Measurements from ENCODE around the gene RASSF6.
"Not testable (repeated sequence)": the region's sequence is repeated elsewhere in the genome, so short reads cannot be mapped to it uniquely, and the experiment has no call there.

Gene RASSF6

DNA sequence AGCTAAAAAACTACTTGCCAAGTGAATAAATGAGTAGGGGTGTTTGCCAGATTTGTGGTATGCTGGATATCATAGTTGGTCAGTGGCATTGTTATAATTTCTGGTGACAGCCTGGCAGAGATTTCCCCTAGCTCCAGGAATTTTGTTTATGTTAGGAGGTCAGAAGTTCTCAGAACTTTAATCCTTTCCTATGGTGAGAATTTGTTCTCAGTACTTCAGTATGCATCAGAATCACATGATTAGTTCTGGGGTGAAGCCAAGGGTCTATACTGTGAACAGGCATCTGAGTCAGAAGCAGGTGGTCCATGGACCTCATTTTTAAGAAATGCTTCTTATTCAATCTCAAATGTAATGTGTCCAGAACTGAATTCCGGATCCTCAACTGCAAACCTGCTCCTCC lies 10.5 kb downstream of the RASSF6 start:
- no peak for DNase-seq (ENCODE audit: low spot score)

DNA sequence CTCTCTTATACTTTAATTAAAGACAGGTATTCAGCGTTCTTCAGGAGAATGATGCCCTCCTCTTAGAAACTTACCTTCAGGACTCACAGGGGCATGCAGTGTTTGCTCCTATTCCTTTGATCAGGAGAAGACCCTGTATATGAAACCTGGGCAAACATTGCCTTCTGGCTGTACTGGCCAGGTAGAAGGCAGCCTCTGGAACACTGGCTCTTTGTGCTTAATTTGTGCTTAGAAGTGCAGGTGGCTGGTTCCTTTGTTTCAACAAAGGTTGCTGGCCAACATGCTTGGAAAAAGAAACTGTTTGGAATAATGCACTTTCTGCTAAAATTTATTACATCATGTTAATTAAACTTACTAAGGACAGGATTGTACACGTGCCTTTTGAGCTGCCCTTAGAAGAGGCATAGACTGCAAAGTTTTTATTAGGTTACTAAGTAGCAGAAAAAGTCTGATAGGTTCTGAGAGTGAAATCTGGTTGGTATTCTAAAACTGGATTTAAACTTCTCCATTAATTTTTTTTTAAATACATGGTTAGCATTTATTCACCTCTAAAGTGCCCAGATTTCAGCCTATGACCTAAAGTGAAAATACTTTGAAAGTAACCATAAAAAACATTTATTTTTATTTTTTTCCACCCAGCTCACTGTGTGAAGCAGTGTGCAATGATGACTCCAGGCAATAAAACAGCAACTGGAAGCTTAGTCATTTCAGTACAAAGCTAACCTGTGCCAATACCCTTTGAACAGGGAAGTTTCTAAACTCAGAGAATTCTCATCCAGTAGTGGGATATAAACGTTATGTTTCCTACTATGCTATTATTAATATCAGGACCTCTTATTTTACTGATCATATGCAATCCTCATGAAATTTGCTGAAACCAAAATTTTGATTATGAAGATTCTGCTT lies 11.3 kb downstream of the RASSF6 start:
- no peak for DNase-seq (ENCODE audit: low spot score)

DNA sequence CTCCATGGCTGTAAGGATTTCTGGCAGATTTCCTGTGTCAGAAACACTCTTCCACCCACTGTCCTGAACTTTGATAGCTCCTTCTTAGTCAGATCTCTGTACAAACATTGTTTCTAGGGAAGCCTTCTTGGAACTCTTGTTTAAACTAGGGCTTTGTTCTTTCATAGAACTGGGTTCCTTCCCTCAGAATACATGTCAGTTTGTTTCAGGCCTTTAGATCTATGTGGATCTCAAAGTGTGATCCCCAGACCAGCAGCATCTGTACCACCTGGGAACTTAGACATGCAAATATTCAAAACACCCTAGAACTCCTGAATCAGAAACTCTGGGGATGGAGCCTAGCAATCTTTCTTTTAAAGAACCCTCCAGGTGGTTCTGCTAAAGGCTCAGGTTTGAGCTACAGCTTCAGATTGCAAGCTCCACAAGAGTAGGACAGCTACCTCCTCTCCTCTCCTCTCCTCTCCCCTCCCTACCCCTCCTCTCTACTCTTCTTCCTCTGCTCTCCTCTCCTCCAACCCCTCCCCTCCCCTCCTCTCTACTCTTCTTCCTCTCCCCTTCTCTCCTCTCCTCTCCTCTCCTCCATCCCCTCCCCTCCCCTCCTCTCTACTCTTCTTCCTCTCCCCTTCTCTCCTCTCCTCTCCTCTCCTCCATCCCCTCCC lies 12.7 kb downstream of the RASSF6 start:
- no peak for DNase-seq (ENCODE audit: low spot score)

DNA sequence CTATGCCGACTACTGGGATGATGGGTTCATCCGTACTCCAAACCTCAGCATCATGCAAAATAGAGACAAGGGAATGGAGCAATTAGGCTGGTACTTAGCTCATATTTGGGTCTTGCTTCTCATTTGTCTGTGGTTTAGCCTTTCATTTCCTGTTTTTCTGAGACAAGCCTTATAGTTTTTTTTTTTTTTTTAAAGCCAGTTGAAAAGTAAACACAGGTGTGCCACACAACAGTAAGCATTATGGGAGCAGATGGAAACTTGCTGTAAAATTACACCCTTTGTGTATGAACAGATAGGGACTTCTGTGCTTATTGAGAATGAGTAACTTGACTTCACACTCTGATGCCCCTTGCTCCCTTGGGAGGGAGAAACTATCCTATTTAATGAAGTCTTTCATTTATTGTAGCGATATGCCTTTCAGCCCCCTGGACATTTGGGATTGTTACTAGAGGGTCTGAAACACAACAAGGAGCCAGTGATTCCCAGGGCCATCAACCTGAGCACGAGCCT lies 13.7 kb downstream of the RASSF6 start:
- no peak for DNase-seq (ENCODE audit: low spot score)

DNA sequence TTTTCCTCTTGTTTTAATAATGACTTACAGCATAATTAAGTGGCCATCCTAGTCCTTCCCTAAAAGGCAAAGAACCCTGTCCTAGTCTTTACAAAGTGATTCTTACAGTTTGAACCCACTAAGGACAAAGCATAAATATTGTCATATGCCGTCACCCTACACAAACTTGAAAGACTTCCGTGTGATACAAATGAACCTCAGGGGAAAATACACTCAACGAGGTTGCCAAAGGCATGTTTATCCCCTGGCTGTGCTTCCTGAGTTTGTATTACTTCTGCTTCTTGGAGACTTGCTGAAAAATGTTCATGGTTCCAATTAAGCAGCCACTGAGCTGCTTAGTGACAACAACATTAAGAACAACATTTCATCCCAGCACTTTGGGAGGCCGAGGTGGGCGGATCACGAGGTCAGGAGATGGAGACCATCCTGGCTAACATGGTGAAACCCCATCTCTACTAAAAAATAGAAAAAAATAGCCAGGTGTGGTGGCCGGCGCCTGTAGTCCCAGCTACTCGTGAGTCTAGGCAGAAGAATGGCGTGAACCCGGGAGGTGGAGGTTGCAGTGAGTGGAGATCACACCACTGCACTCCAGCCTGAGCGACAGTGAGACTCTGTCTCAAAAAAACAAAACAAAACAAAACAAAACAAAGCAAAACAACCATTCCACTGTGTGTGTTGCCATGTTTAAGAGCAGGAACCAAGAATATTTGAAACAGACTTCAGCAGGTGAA lies 16.2 kb downstream of the RASSF6 start:
- DNase-seq (ENCODE audit: low spot score): no peak

DNA sequence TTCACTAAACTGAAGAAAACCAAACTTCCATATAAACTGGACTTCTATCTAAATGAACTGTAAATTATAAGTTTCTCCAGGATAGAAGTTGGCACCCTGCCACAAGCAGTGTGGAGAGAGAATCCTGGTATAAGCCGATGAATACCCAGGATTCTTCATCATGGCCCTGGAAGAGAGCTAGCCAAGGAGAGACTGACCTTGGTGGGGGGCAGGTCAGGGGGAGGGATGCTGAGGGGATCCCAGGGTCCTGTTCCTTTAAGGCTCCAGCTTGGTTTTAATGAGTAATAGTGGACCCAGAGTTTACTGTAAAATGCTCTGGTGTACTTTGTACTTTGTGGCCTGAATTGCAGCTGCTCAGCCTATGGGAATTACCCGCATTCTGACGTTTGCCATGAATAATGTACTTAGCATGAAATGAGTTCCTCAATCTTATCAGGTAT lies 16.9 kb downstream of the RASSF6 start:
- peak; percentile 35 for DNase-seq (ENCODE audit: low spot score)

DNA sequence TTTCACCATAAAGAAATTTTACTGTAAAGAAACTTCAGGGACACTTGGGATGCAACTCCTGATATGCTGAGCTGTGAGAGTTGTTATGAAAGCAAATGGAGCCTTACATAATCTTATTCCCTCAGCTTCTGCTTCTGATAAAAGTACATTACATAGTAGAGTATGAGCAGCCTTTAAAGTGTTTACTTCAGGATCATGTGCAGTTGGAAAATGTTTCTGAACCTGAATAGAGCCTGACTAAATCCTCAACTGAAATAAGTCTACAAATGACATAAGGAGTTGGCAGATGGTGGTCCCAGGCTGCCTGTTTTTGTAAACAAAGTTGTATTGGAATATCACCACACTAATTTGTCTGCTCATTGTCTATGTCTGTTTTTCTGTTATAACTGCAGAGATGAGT lies 19.3 kb downstream of the RASSF6 start:
- DNase-seq (ENCODE audit: low spot score): no peak

DNA sequence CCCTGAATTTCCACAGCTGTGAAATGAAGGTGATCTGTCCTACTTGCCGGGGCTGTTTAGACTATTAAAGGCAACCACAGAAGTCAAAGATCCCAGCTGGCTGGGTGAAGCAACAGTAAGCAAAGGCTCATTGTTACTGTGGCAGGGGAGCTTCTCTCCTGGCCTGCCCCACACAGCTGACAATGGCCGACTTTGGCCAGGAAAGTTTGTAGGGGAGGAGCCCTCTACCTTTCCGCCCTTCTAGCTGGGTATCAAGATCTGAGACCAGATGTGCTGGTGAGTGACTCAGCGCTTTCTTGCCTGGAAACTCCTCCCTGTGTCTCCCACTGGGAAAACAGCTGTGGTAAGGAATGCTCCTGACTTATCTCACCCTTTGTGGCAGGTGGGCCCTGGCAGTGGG lies 21.1 kb downstream of the RASSF6 start:
- DNase-seq (ENCODE audit: low spot score): peak; percentile 28

DNA sequence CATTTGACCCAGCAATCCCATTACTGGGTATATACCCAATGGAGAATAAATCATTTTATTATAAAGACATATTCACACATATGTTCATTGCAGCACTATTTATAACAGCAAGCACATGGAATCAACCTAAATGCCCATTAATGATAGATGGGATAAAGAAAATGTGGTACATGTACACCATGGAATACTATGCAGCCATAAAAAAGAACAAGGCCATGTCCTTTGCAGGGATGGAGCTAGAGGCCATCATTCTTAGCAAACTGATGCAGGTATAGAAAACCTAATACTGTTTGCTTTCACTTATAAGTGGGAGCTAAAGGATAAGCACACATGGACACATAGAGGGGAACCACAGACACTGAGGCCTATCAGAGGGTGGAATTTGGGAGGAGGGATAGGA lies 22.6 kb downstream of the RASSF6 start:
- DNase-seq (ENCODE audit: low spot score): no peak

DNA sequence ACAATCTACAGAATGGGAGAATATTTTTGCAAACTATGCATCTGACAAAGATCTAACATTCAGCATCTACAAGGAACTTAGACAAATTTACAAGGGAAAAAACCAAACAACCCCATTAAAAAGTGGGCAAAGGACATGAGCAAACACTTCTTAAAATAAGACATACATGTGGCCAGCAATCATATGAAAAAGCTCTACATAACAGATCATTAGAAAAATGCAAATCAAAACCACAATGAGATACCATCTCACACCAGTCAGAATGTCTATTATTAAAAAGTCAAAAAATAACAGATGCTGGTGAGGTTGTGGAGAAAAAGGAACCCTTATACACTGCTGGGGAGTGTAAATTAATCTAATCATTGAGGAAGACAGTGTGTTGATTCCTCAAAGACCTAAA lies 23.1 kb downstream of the RASSF6 start:
- not testable (repeated sequence) for DNase-seq (ENCODE audit: low spot score)

DNA sequence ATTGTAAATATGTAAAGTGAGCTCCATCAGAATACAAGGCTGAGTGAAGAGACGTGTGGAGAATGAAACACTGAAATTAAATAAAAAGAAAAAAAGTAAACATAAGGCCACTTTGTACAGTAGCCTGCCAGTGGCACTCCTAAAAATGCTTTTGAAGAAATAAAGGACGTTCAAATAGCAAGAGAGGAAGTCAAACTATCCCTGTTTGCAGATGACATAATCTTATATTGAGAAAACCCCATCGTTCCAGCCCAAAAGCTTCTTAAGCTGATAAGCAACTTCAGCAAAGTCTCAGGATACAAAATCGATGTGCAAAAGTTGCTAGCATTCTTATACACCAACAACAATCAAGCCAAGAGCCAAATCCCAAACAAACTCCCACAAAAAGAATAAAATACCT lies 24.2 kb downstream of the RASSF6 start:
- DNase-seq (ENCODE audit: low spot score): no peak

DNA sequence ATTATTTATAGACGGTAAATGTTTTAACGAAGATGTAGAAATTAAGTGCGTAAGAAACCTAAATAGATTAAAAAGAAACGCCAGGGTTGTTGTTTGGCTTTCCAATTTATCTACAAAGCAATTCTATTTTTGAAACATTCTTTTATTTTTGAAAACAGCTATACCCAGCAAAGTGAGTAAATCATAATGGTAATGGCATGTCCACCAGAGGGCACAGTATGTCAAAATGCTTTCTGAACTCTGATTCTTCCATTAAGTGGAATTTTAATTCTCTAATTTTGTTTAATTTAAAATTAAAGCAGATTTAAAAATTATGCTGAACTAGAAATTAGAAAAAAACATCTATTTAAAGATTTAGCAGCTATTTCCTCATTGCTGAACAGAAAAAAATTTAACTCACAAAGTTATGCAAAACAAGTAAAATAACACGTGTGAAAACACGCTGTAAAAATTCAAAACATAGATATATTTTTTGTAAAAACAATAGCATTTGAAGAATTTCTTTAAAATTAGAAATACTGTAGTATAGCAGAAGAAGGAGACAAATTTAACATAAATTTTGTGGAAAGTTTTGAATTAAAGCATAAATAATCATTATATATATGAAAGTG lies 26.5 kb downstream of the RASSF6 start:
- no peak for DNase-seq (ENCODE audit: low spot score)

DNA sequence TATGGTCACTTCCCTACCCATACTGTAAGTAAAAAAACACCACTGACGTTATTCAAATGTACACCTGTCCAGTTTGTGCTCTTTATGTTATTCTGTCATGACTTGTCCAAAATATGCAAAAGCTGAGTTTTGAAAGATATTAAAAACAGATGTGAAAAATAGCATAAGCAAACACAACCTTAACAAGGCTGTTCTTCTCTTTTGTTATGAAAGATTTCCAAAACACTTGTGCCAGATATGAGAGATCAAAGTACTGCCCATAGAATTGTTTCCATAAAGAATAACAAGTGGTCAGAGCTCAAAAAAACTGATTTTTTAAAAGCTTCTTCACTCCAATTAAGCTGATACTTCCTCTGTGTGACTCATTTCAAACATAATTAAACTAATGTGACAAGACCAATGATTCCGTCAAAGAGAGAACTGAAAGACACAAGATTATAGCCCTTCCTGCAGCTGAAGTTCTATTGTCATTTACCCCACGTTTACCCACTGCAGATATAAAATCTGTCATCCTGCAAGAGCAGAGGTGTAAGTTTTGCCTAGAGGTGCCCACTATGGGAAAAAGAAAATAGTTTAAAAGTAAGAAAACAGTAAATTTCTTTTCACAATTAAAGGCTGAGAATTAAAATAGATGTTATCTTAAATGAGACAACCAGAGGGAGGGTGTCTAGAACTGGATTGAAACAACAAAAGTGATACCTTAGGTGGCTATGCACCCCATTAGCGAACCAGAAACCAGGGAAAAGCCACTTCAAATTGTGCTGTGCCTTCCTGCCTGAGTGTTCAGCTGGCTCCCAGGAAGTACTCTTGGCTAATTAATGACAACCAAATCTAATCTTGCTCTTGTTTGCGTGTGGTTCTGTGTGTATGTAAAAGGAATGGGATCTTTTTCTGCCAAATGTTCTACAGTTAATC lies 30.1 kb downstream of the RASSF6 start:
- DNase-seq (ENCODE audit: low spot score): no peak

DNA sequence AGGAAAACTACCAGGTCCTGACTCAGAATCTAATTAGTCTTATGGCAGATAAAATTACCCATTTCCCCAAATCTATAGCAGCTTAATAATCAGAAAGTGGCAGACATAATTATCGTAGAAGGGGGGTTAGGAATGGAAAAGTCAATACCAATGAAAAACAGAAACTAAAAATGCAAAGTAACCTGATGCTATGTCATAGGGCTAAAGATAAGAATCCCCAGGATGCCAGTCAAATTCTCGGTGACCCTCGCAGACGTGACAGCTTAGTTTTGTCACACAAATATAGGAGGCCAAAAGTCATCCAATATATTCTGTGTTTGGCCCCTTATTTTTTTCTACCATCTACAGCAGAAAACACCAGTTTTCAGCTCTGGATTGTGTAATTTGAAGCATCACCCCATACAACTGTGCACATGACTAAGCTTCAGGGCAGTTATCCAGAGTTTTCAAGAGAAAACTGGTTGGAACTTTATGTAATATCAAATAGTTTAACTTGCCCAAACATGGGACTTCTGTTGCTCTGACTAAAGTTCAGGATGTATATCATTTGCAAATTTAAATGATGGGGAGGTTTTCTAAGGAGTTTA lies 30.9 kb downstream of the RASSF6 start:
- DNase-seq (ENCODE audit: low spot score): no peak

DNA sequence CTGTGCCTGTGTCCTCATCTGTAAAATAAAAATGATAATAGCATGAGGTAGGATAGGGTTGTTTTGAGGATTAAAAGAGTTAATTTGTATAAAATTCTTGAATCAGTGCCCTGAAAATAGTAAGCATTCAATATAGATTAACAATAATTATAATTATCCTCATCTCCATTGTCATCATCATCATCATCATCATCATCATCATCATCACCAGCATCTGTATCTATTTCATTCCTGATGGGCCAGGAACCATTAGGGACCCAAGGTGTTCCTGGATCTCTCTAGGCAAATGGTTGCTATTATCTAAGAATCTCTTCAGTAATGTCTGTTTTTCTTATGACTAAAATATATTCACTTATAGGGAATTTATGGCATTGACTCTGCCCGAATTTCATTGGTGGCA lies 31.6 kb downstream of the RASSF6 start:
- DNase-seq (ENCODE audit: low spot score): no peak

DNA sequence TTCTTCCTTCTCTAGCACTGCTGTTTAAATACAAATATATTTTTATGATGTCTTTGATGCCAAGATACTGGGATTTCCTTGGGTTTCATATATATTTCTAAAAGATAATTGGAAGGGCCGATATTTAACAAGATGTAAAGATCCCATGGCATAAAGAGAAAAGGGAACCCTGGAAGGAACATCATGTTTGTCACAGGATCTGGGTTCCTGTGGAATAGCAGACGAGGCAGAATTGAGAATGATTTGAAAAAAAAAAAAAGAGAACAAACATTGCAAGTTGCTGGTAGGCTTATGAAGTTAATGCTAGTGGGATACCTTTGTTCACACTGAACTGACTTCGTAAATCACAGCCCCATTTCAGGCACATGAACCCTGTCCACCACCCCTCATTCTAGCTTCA lies 33.6 kb downstream of the RASSF6 start:
- no peak for DNase-seq (ENCODE audit: low spot score)

DNA sequence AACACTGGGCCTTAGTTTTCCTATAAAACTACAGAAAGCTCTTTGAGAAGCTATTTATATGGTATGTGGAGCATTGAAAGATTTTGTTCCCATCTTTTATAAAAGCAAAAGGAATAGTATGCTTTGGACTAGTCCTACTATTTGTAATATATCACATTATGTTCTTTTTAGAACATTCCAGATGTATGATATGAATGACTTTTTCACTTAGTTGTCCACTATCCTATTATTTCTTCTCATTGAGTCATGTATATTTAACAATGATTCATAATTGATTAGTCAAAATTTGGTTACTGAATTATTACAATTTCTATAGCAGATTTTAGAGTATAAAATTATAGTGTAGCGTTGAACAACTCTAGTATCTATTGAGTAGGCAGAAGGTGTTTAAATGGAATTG lies 34.2 kb downstream of the RASSF6 start:
- DNase-seq (ENCODE audit: low spot score): no peak

DNA sequence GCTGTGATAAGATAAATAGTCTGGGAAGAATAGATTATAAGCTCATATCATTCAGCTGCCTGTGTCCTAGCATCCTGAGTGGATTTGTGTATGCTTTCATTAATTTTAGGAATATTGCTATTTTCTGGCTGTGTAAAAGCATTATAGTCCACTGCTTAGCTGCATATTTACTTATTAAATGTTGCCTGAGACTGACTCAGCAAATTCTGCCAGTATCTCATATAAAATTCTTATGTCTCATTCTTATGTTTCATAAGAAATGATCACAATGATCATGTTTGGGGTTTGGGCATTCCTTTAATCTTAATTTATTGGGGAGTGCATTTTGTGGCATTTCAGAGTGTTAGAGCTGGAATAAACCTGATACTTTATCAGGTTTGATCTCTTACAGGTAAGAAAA lies 34.9 kb downstream of the RASSF6 start:
- DNase-seq (ENCODE audit: low spot score): no peak

DNA sequence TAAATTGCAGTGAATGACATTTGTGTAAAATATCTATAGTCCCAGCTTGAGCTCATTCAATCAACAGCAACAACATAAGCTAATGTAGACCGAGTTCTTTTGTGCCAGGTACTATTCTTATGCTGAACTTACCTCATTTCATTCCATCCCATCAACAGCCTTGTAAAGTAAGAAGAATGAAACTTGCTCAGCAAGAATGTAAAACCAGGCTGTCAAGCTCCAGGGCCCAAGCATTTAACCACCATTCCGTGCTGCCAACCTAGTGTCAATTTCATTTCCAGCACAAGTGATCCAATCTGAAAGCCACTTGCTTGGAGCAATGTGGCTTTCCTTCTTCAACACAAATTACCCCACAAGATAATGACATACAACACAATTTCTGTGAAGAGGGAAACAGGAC lies 36.6 kb downstream of the RASSF6 start:
- DNase-seq (ENCODE audit: low spot score): no peak

DNA sequence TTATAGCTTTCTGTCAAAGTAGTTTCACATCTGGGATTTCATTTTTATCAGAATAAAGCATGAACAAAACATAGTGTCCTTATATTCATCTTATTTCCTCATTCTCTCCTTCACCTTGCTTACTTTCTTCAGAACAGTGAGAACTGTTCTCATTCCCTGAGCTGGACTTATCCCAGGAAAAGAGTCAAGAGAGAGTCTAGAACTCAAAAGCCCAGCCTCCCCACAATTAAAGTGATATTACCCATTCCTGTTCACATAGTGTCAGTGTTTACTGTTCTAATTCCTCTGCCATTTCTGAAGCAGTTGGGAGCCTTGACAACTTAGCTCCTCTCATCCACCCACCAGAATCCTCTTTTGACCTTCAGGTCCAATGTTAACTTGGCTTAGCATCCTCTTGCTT lies 42.9 kb downstream of the RASSF6 start:
- no peak for DNase-seq (ENCODE audit: low spot score)

DNA sequence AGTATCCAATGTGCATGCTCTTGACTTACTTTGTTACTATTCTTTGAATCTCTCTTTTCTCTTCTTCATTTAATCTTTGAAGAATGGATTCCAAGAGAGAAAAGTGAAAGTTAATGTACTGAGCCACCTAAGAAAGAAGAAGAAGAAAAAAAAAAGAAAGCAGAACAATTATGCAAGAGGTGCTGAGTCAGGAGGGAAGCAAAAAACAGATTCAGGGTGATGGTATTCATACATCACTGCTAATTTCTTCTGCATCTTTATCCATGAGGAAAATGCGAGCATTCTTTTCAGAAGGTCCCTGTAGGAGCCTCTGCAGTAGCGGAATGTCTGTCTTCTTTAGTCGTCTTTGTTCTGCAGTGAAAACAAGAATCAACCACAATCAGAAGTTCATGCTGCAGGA lies 43.9 kb downstream of the RASSF6 start:
- DNase-seq (ENCODE audit: low spot score): no peak
